HG03025 (cell line): ENCODE results near the gene GCNT4.

Experiments
- ATAC-seq: cut with Tn5 transposase; IDR thresholded peaks from one replicate; pipeline ENCODE4 v1.9.1; 2021; ENCODE audit warnings: mild to moderate bottlenecking, moderate library complexity; ENCODE audit not compliant: unreplicated experiment, low FRiP score

The GCNT4 gene

GRCh38 chr5:75051217-75051751 is 1.1 kb downstream of the GCNT4 start:
- ATAC-seq, result no peak

- no peak for ATAC-seq
Measured at GRCh38 chr5:75050415-75050814, 1.9 kb downstream of the GCNT4 start.

GRCh38 chr5:75049456-75050351 is 2.7 kb downstream of the GCNT4 start:
- ATAC-seq, result no peak

- no peak for ATAC-seq
Measured at GRCh38 chr5:75048457-75048953, 3.9 kb downstream of the GCNT4 start.

- no peak for ATAC-seq
Measured at GRCh38 chr5:75047356-75047755, 5.0 kb downstream of the GCNT4 start.

- no peak for ATAC-seq
Measured at GRCh38 chr5:75046366-75047142, 5.8 kb downstream of the GCNT4 start.

- no peak for ATAC-seq
Measured at GRCh38 chr5:75045071-75045470, 7.3 kb downstream of the GCNT4 start.

GRCh38 chr5:75044406-75044805 is 8.0 kb downstream of the GCNT4 start:
- no peak for ATAC-seq

GRCh38 chr5:75043633-75044264 is 8.6 kb downstream of the GCNT4 start:
- ATAC-seq, result no peak

GRCh38 chr5:75042522-75042921 is 9.8 kb downstream of the GCNT4 start:
- no peak for ATAC-seq

GRCh38 chr5:75040973-75041372 is 11.4 kb downstream of the GCNT4 start:
- no peak for ATAC-seq

GRCh38 chr5:75037106-75037505 is 15.3 kb downstream of the GCNT4 start:
- no peak for ATAC-seq

- ATAC-seq, result no peak
Measured at GRCh38 chr5:75034137-75034739, 18.1 kb downstream of the GCNT4 start.

GRCh38 chr5:75031366-75031765 is 21.0 kb downstream of the GCNT4 start:
- ATAC-seq, result no peak

GRCh38 chr5:75028090-75028489 is 24.3 kb downstream of the GCNT4 start:
- ATAC-seq, result no peak

GRCh38 chr5:75023368-75024159 is 28.8 kb downstream of the GCNT4 start:
- ATAC-seq, result no peak

- ATAC-seq, result no peak
Measured at GRCh38 chr5:75021800-75022199, 30.6 kb downstream of the GCNT4 start.

GRCh38 chr5:75021219-75021618 is 31.1 kb downstream of the GCNT4 start:
- no peak for ATAC-seq

- no peak for ATAC-seq
Measured at GRCh38 chr5:75020016-75020656, 32.2 kb downstream of the GCNT4 start.
